Measurements from ENCODE around the gene ZNF19.

GRCh38 chr16:71425746-71426068 lies 63.4 kb downstream of the ZNF19 start:
- no peak for TF ChIP-seq ZBTB7A (IDR thresholded peaks at IDR 0.05; ENCODE audit: low read depth)
- TF ChIP-seq CEBPB (IDR thresholded peaks at IDR 0.05) = no peak
- TF ChIP-seq TEAD4 (IDR thresholded peaks at IDR 0.05) = no peak
- TF ChIP-seq RAD21 (IDR thresholded peaks at IDR 0.05; ENCODE audit: low read depth) = no peak
- TF ChIP-seq YY1 (IDR thresholded peaks at IDR 0.05; ENCODE audit: low read depth) = no peak
- TF ChIP-seq MAX (IDR thresholded peaks at IDR 0.05) = no peak
- no peak for TF ChIP-seq TAF1 (IDR thresholded peaks at IDR 0.05; ENCODE audit: low read depth)
- no peak for TF ChIP-seq REST (IDR thresholded peaks at IDR 0.05; ENCODE audit: low read depth)
- TF ChIP-seq EP300 (IDR thresholded peaks at IDR 0.05; ENCODE audit: borderline replicate concordance) = no peak
- no peak for TF ChIP-seq FOXM1 (IDR thresholded peaks at IDR 0.05; ENCODE audit: borderline replicate concordance, low read depth)

Measured in Ishikawa (cell line).